ENCODE results near the gene GNPDA1. TPM values are rescaled to one million over a fixed set of nuclear protein-coding genes. Genes with fewer than 3 reads are reported as not detected.

The GNPDA1 gene
- polyA plus RNA-seq, 1 experiment: 26.3 TPM

- CTCF ChIA-PET: interaction anchor here (0.7 to 10.5 kb wide), 4 partner anchors 11 to 270 kb away, joined by 3 to 422 read pairs (median 4); partner anchors contain the start of gene RNF14
- Histone ChIP-seq H3K27ac (ENCODE audit: low read depth, low read length) (no peak overlapping the region), H3K4me3 (ENCODE audit: low read depth, low read length) (no peak overlapping the region), H3K9me3 (ENCODE audit: control insufficient read depth, insufficient read depth, low read length) (no peaks in the 10 kb centered on the region; the same call in 1 of the 2 replicates), H3K27me3 (ENCODE audit: control insufficient read depth, insufficient read depth, low read length) (peaks cover 22% of the 10 kb centered on the region)
- DNase-seq (ENCODE audit: low read depth, low spot score): no peak
- POLR2A ChIA-PET: no interaction called here
- TF ChIP-seq CTCF (IDR thresholded peaks at IDR 0.05; ENCODE audit: low read depth, low read length): no peak
Observed at GRCh38 chr5:141957367-141957996, 55.3 kb downstream of the GNPDA1 start.

GRCh38 chr5:141954194-141954593, 58.6 kb downstream of the GNPDA1 start:
- H3K27me3 ChIP-seq (ENCODE audit: control insufficient read depth, insufficient read depth, low read length): peaks cover 28% of the 10 kb centered on the region
- H3K4me3 ChIP-seq (ENCODE audit: low read depth, low read length): no peak overlapping the region
- TF ChIP-seq CTCF (IDR thresholded peaks at IDR 0.05; ENCODE audit: low read depth, low read length): no peak
- ChIA-PET CTCF (interaction anchor here (0.8 to 10.5 kb wide), 2 partner anchors 10 to 258 kb away, joined by 3 to 422 read pairs; no protein-coding TSS in a partner anchor), POLR2A (no interaction called here)
- no peak overlapping the region for H3K27ac ChIP-seq (ENCODE audit: low read depth, low read length)
- no peaks in the 10 kb centered on the region; the same call in 1 of the 2 replicates for H3K9me3 ChIP-seq (ENCODE audit: control insufficient read depth, insufficient read depth, low read length)
- DNase-seq (ENCODE audit: low read depth, low spot score): no peak

GRCh38 chr5:141952020-141952419, 60.8 kb downstream of the GNPDA1 start:
- Histone ChIP-seq H3K4me3 (ENCODE audit: low read depth, low read length) (no peak overlapping the region), H3K9me3 (ENCODE audit: control insufficient read depth, insufficient read depth, low read length) (no peaks in the 10 kb centered on the region; the same call in 1 of the 2 replicates), H3K27ac (ENCODE audit: low read depth, low read length) (no peak overlapping the region), H3K27me3 (ENCODE audit: control insufficient read depth, insufficient read depth, low read length) (peaks cover 32% of the 10 kb centered on the region)
- DNase-seq (ENCODE audit: low read depth, low spot score): no peak
- no peak for TF ChIP-seq CTCF (IDR thresholded peaks at IDR 0.05; ENCODE audit: low read depth, low read length)
- ChIA-PET POLR2A (no interaction called here), CTCF (interaction anchor here (1.2 to 1.9 kb wide), 2 partner anchors 9 to 260 kb away, joined by 3 to 20 read pairs; no protein-coding TSS in a partner anchor)

- Histone ChIP-seq H3K27ac (ENCODE audit: low read depth, low read length) (no peak overlapping the region), H3K27me3 (ENCODE audit: control insufficient read depth, insufficient read depth, low read length) (peaks cover 34% of the 10 kb centered on the region), H3K4me3 (ENCODE audit: low read depth, low read length) (no peak overlapping the region), H3K9me3 (ENCODE audit: control insufficient read depth, insufficient read depth, low read length) (no peaks in the 10 kb centered on the region; the same call in 1 of the 2 replicates)
- no peak for DNase-seq (ENCODE audit: low read depth, low spot score)
- ChIA-PET CTCF (interaction anchor here (1.9 kb wide), 1 partner anchor 9 kb away, joined by 20 read pairs; no protein-coding TSS in a partner anchor), POLR2A (no interaction called here)
- peak; percentile 55 for TF ChIP-seq CTCF (IDR thresholded peaks at IDR 0.05; ENCODE audit: low read depth, low read length)
Observed at GRCh38 chr5:141951332-141951781, 61.5 kb downstream of the GNPDA1 start.

Other genes starting within 250 kb of the GNPDA1 start
- 0.11 and 0.12 TPM in 2 replicates for gene PCDH1, start 134.6 kb downstream of the GNPDA1 start, polyA plus RNA-seq (2011; rRNA removed)
- gene DELE1, start 89.2 kb downstream of the GNPDA1 start, polyA plus RNA-seq (2011; rRNA removed): 54.7 and 72.3 TPM in 2 replicates
- gene PCDH12, start 54.8 kb downstream of the GNPDA1 start, polyA plus RNA-seq (2011; rRNA removed): not detected in 2 replicates
- gene RNF14, start 43.9 kb downstream of the GNPDA1 start, polyA plus RNA-seq (2011; rRNA removed): 38.1 and 39.0 TPM in 2 replicates
- gene NDFIP1, start 95.8 kb upstream of the GNPDA1 start, polyA plus RNA-seq (2011; rRNA removed): 23.2 and 31.9 TPM in 2 replicates

All from AG04450 (cell line).